HepG2 (cell line): Measurements from ENCODE around the gene SECTM1. TPM values are rescaled to one million over a fixed set of nuclear protein-coding genes. Genes with fewer than 3 reads are reported as not detected.

Experiments
- ATAC-seq: fragments of 200-7000 bp; cut with Tn5 transposase; 3 replicates; pipeline ENCODE4 v1.9.1; 2020; ENCODE audit warnings: mild to moderate bottlenecking, moderate library complexity
- BruUV-seq: library from RNA; stranded (reverse); fragments of 400-500 nt; replicated peaks from 2 replicates; lab custom pipeline; 2021; lab: Mats Ljungman, UMichigan
- CTCF ChIA-PET: fragments of 300-600 bp; formaldehyde crosslinking; extraction: SDS; loops from one replicate; lab custom pipeline; 2021; ENCODE audit warnings: low total read pairs, inconsistent platforms, low intra/inter-chr PET ratio; lab: Yijun Ruan, JAX
- POLR2A ChIA-PET: fragments of 350-600 bp; sonication (Branson Sonifier 250); formaldehyde crosslinking; loops from one replicate; lab custom pipeline; 2020; ENCODE audit warnings: antibody characterized with exemption, inconsistent platforms; lab: Yijun Ruan, JAX
- DNase-seq: peaks from one replicate; pipeline ENCODE4 v3.0.0-alpha.2; 2015; ENCODE audit warnings: low spot score
- FAIRE-seq: peaks from 3 replicates; lab custom pipeline; 2011; peaks lifted over from hg19 to GRCh38; lab: Jason Lieb, UNC
- H2AFZ ChIP-seq: one replicate; pipeline ENCODE4 v1.6.1; 2011; ENCODE audit warnings: low read length, inconsistent platforms
- H3K27ac ChIP-seq: fragments of 300-600 bp; 3 replicates; pipeline ENCODE4 v1.8.0; 2011; ENCODE audit warnings: mixed run types, mild to moderate bottlenecking, mixed read lengths, low read length, inconsistent platforms; ENCODE audit not compliant: insufficient read depth; ENCODE audit errors: extremely low read length
- H3K27me3 ChIP-seq, 2 experiments: fragments of 200-600 bp in 1 of 2; 2 replicates in 1 of 2; 3 replicates in 1 of 2; pipeline versions ENCODE4 v1.6.0 to v1.8.0; 2011; ENCODE audit warnings: low read length in 2 of 2, mild to moderate bottlenecking in 2 of 2, moderate library complexity in 2 of 2, inconsistent platforms in 1 of 2; ENCODE audit not compliant: insufficient read depth in 2 of 2, control insufficient read depth in 1 of 2
- H3K36me3 ChIP-seq, 2 experiments: fragments of 200-600 bp in 1 of 2; replicated peaks in 1 of 2; 2 replicates in 1 of 2; 3 replicates in 1 of 2; pipeline versions ENCODE4 v1.5.1 to v1.8.0; 2011; ENCODE audit warnings: low read length in 2 of 2, inconsistent platforms in 1 of 2; ENCODE audit not compliant: insufficient read depth in 2 of 2, control insufficient read depth in 1 of 2
- H3K4me1 ChIP-seq: 2 replicates; pipeline ENCODE4 v1.5.1; 2012; ENCODE audit warnings: low read length, inconsistent platforms; ENCODE audit not compliant: insufficient read depth
- H3K4me2 ChIP-seq: 2 replicates; pipeline ENCODE4 v1.6.0; 2011; ENCODE audit warnings: low read depth, low read length, inconsistent platforms
- H3K4me3 ChIP-seq, 3 experiments: fragments of 200-600 bp in 1 of 3; sonication (generic), shearing (Covaris generic) in 1 of 3; replicated peaks in 1 of 3; 2 replicates each; pipeline ENCODE4 v1.5.1; 2011 to 2016; ENCODE audit warnings: low read length in 3 of 3, inconsistent platforms in 2 of 3, low read depth in 2 of 3, mild to moderate bottlenecking in 2 of 3, control low read depth in 1 of 3, mixed read lengths in 1 of 3; ENCODE audit not compliant: insufficient read depth in 1 of 3
- H3K79me2 ChIP-seq: one replicate; pipeline ENCODE4 v1.6.1; 2011; ENCODE audit warnings: low read length, inconsistent platforms; ENCODE audit not compliant: insufficient read depth
- H3K9ac ChIP-seq: 2 replicates; pipeline ENCODE4 v1.6.0; 2011; ENCODE audit warnings: mild to moderate bottlenecking, low read depth, low read length, inconsistent platforms; ENCODE audit not compliant: insufficient read depth
- H3K9me3 ChIP-seq: 2 replicates; pipeline ENCODE4 v1.5.1; 2012; ENCODE audit warnings: mild to moderate bottlenecking, low read length
- H4K20me1 ChIP-seq: 2 replicates; pipeline ENCODE4 v1.6.0; 2011; ENCODE audit warnings: inconsistent platforms, mild to moderate bottlenecking, low read length, moderate library complexity; ENCODE audit not compliant: insufficient read depth
- ETV5 ChIP-seq: IDR thresholded peaks from 2 replicates; pipeline ENCODE4 v1.6.1; 2018; ENCODE audit warnings: missing biosample characterization, missing genetic modification reagents, inconsistent platforms, borderline replicate concordance
- NR3C1 ChIP-seq: sonication (generic); formaldehyde crosslinking; IDR thresholded peaks from 2 replicates; pipeline ENCODE4 v1.4.0; 2020; ENCODE audit warnings: missing genetic modification reagents
- PHF20 ChIP-seq: sonication (generic); formaldehyde crosslinking; IDR thresholded peaks from 2 replicates; pipeline ENCODE4 v1.5.0; 2020; ENCODE audit warnings: mild to moderate bottlenecking, missing genetic modification reagents
- PLRG1 ChIP-seq: fragments of 450-650 bp; conservative IDR thresholded peaks from 2 replicates; pipeline ENCODE4 v1.6.1; 2016
- SSRP1 ChIP-seq: IDR thresholded peaks from 2 replicates; pipeline ENCODE4 v1.6.1; 2016; ENCODE audit warnings: control low read depth
- STAT6 ChIP-seq: sonication (generic); formaldehyde crosslinking; IDR thresholded peaks from 2 replicates; pipeline ENCODE4 v1.4.0; 2020; ENCODE audit warnings: missing genetic modification reagents, mild to moderate bottlenecking, borderline replicate concordance
- WGBS: methylation state at CpG from one replicate; pipeline ENCODE4 v1.1.6; 2017; ENCODE audit warnings: low lambda C conversion rate; 5-methylcytosine and 5-hydroxymethylcytosine counted together
- in situ Hi-C: cut with HindIII; loops from 2 replicates; pipeline ENCODE4 v1.10.0; 2017; ENCODE audit warnings: low pct_unique_long_range_greater_than_20kb; ENCODE audit not compliant: extremely low pct_ligation_motif_present
- intact Hi-C: fragments of 100-400 bp; cut with micrococcal nuclease; formaldehyde crosslinking; loops from one replicate; pipeline ENCODE4 v1.10.0; 2022; ENCODE audit not compliant: unreplicated experiment
- polyA plus RNA-seq, 8 experiments: library from polyadenylated mRNA; depleted of rRNA in 3 of 8; stranded (reverse) in 7 of 8; unstranded in 1 of 8; fragments of >200 nt; fragmentation: Illumina TruSeq in 4 of 8; extraction: Trizol in 4 of 8; gene quantifications; 2 replicates each; pipeline versions ENCODE4 v1.2.1 to v1.2.3, GENCODE V29; 2011 to 2016; ENCODE audit warnings: low read depth in 4 of 8, missing spikeins in 1 of 8, mixed read lengths in 1 of 8; ENCODE audit not compliant: insufficient read depth in 1 of 8
- total RNA-seq, 5 experiments: library from RNA; depleted of rRNA; stranded (reverse); fragments of >200 nt; fragmentation: Illumina TruSeq; extraction: Trizol; gene quantifications; 2 replicates each; pipeline ENCODE4 v1.2.3, GENCODE V29; 2016; ENCODE audit warnings: low read depth in 1 of 5
- TF ChIP-seq, protein P1 (sequence below): IDR thresholded peaks from 2 replicates; pipeline ENCODE4 v1.6.1; 2016; ENCODE audit warnings: low read depth, missing genetic modification reagents, missing compliant biosample characterization

Gene SECTM1
- total and polyA plus RNA-seq, 2 of the 13 experiments (the other 11 are each of a cell fraction or from before 2014, with no cell fraction given), result 3.5 to 5.3 TPM

DNA sequence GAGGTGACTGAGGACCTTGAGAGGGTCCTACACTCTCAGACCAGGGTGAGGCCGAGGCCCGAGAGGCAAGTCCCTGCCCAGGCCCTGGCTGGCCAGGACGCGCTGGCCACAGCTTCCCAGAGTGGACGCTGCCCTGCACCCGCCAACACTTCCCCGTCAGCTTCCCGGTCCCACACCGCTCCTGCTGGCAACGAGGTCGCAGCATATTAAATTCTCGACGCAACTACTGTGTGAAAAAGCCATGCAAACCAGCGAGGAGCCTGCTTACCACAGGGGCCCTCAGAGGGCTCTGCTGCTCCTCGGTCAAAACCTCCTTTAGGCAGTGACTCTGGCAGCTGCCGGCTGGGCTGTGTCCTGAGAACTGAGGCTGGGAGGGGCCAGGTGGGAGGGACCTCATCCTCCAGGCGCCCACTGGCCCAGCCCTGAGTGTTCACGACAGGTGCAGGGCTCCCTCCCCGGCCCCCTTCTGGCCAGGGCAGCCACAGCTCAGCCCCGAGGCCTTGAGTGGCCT is 23.3 kb upstream of the SECTM1 start:
- H3K27ac ChIP-seq, result no peak overlapping the region
- BruUV-seq, result no TSS peak
- no peaks in the 10 kb centered on the region for H3K79me2 ChIP-seq
- DNase-seq (no peak), ATAC-seq (peak; percentile 63), FAIRE-seq (no peak)
- no peaks in the 10 kb centered on the region for H3K27me3 ChIP-seq
- POLR2A ChIA-PET, result interaction anchor here (0.9 to 5.0 kb wide), 13 partner anchors 9 to 65 kb away, joined by 3 to 36 read pairs (median 7); no protein-coding TSS in a partner anchor
- H3K4me3 ChIP-seq, result peak overlapping the region; percentile 3 to 57 (median 32); a peak in 5 of 6 replicates
- no peaks in the 10 kb centered on the region for H3K36me3 ChIP-seq
- no peaks in the 10 kb centered on the region for H3K9me3 ChIP-seq
- H3K9ac ChIP-seq, result peak overlapping the region; percentile 20; the same call in 1 of the 2 replicates
- CTCF ChIA-PET, result interaction anchor here (0.6 kb wide), 1 partner anchor 67 kb away, joined by 3 read pairs; no protein-coding TSS in a partner anchor
- H3K4me2 ChIP-seq, result peak overlapping the region; percentile 68
- WGBS, result 27% methylated on average over 12 of the region's 20 CpGs
- no peak overlapping the region for H2AFZ ChIP-seq
- in situ Hi-C loops, result loop anchor here (10.0 kb wide), 1 partner anchor 198 kb away; no protein-coding TSS in a partner anchor
- H4K20me1 ChIP-seq, result no peaks in the 10 kb centered on the region
- intact Hi-C loops, result no loop called here
- peaks cover 76% of the 10 kb centered on the region for H3K4me1 ChIP-seq
- no peak for TF ChIP-seq PHF20
- no peak for TF ChIP-seq SSRP1 (CRISPR knock-in tag)
- no peak for TF ChIP-seq ETV5 (CRISPR knock-in tag)
- TF ChIP-seq, protein P1, sequence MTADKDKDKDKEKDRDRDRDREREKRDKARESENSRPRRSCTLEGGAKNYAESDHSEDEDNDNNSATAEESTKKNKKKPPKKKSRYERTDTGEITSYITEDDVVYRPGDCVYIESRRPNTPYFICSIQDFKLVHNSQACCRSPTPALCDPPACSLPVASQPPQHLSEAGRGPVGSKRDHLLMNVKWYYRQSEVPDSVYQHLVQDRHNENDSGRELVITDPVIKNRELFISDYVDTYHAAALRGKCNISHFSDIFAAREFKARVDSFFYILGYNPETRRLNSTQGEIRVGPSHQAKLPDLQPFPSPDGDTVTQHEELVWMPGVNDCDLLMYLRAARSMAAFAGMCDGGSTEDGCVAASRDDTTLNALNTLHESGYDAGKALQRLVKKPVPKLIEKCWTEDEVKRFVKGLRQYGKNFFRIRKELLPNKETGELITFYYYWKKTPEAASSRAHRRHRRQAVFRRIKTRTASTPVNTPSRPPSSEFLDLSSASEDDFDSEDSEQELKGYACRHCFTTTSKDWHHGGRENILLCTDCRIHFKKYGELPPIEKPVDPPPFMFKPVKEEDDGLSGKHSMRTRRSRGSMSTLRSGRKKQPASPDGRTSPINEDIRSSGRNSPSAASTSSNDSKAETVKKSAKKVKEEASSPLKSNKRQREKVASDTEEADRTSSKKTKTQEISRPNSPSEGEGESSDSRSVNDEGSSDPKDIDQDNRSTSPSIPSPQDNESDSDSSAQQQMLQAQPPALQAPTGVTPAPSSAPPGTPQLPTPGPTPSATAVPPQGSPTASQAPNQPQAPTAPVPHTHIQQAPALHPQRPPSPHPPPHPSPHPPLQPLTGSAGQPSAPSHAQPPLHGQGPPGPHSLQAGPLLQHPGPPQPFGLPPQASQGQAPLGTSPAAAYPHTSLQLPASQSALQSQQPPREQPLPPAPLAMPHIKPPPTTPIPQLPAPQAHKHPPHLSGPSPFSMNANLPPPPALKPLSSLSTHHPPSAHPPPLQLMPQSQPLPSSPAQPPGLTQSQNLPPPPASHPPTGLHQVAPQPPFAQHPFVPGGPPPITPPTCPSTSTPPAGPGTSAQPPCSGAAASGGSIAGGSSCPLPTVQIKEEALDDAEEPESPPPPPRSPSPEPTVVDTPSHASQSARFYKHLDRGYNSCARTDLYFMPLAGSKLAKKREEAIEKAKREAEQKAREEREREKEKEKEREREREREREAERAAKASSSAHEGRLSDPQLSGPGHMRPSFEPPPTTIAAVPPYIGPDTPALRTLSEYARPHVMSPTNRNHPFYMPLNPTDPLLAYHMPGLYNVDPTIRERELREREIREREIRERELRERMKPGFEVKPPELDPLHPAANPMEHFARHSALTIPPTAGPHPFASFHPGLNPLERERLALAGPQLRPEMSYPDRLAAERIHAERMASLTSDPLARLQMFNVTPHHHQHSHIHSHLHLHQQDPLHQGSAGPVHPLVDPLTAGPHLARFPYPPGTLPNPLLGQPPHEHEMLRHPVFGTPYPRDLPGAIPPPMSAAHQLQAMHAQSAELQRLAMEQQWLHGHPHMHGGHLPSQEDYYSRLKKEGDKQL (CRISPR knock-in tag), result 0 out of 2 replicates have a peak, but pooled peaks have one; percentile 11
- TF ChIP-seq NR3C1, result no peak
- no peak for TF ChIP-seq STAT6 (CRISPR knock-in tag)
- no peak for TF ChIP-seq PLRG1
